HG02759 (cell line): ENCODE measurements around the gene WNT9B.

Source experiments
- ATAC-seq: cut with Tn5 transposase; IDR thresholded peaks from one replicate; pipeline ENCODE4 v1.9.1; 2021; ENCODE audit warnings: mild to moderate bottlenecking, moderate library complexity; ENCODE audit not compliant: unreplicated experiment

Gene WNT9B

DNA sequence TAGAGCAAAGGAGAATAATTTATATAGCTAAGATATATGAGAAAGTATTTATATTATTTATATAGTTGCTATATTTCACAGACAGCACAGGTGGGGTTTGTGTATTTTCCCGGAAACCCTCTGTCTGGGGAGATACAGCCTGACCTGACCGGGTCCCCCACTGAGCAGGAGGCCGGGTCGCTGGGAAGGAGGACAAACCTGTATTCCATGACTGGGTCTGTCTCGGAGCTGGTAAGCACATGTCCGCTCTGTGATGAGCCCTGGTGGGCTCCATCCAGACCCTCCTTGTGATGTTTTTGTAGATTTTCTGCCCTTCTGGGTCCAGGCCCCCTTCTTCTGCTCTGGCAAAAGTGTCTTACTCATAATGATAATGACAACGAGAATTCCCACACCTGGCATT is 27.7 kb downstream of the WNT9B start:
- no peak for ATAC-seq

DNA sequence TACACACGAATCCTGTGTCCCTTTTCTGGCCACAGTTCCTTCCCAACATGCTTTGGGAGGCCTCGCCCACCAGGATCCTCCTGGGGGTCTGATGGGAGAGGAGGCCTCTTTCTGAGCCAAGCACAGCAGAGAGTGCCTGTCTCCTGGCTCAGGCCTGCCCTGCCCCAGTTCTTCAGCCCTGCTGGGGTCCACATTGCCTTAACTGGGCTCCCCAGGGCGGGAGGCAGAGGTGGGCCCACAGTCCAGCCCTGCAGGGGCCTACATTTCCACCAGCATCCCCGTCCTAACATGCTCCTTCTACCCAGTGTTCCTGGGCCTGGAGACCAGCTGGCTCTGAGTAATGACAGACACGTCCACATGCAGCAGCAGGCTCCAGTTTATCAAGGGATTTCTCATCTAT is 29.6 kb downstream of the WNT9B start:
- ATAC-seq: no peak

DNA sequence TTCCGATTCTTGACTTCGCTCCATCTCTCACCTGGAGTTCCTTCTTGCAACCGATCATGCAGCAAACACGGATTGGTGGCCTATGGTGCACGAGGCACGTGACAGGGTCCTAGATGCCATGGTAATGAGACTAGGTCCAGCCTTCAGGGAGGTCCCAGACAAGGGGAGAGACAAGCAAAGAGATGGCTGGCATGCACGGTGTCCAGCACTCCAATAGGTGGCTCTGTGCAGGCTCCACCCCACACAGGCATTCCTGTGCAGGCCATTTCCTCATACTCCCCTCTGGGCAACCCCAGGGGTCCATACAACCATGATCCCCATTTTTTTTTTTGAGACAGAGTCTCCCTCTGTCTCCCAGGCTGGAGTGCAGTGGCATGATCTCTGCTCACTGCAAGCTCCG is 31.3 kb downstream of the WNT9B start:
- no peak for ATAC-seq

DNA sequence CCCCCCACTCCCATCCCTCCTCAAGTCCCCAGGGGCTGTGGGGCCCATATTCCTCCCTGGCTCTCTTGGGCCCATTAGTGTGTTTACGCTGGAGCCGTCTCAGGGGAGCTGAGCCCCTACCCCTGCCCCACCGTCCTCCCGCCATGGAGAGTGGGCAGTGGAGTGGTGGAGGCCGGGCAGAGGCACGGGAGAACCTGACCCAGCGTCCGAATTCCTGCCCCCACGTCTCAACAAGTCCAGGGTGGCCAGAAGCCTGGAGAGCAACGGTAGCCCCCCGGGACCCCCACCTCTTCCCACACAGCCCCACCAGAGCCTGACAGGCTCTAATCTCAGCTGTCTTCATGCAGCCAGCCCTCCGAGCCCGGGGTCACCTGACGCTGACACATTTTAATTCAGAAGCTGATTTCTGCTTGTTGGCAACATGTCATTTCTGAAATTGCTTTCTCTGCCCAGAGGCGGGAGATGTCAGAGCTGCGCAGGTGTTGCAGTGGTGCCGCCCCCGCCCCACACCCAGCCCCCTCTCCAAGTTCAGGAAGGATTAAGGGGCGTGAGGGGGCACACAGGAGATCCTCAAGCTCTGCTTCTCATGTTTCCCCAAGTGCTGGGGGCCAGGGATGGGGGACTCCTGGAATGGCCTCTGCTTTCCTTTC is 32.6 kb downstream of the WNT9B start:
- no peak for ATAC-seq

- ATAC-seq: no peak
These were observed 33.2 kb downstream of the WNT9B start for GRCh38 chr17:46884552-46884951.

GRCh38 chr17:46885415-46886309 is 34.3 kb downstream of the WNT9B start:
- ATAC-seq: no peak

- ATAC-seq: no peak
These were observed 34.9 kb downstream of the WNT9B start for GRCh38 chr17:46886310-46886663.

DNA sequence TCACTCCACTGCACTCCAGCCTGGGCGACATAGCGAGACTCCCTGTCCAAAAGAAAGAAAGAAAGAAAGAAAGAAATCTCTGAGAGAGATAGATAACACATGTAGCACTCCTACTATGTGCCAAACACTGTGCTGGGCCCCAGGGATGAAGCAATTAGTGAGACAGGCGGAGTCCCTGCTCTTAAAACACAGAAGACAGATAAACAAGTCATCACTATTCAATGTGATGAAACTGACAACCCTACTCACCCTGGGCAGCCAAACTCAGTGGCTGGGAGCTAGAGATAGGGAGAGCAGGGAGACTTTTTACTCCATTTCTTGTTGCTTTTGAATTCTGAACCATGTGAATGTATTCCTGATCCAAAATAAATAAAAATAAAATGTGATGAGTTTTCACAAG is 36.3 kb downstream of the WNT9B start:
- no peak for ATAC-seq

DNA sequence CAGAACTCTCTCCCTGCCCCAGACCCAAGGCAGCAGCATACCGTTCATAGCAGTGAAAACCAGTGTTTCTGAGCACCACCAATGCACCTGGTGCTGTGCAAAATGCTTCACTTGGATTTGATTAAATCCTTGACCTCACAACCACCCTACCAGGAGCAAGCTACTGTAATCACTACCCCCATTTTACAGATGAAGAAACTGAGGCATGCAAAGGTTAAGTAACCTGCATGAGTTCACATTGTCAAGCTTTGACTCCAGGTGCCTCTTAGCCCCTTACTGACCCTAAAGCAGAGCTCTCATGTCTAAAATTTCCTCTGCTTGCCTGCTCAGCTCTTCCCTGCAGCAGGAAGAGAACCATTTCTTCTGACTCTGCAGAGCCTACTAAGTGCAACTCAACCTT is 37.3 kb downstream of the WNT9B start:
- ATAC-seq: no peak

GRCh38 chr17:46889519-46889918 is 38.1 kb downstream of the WNT9B start:
- no peak for ATAC-seq

DNA sequence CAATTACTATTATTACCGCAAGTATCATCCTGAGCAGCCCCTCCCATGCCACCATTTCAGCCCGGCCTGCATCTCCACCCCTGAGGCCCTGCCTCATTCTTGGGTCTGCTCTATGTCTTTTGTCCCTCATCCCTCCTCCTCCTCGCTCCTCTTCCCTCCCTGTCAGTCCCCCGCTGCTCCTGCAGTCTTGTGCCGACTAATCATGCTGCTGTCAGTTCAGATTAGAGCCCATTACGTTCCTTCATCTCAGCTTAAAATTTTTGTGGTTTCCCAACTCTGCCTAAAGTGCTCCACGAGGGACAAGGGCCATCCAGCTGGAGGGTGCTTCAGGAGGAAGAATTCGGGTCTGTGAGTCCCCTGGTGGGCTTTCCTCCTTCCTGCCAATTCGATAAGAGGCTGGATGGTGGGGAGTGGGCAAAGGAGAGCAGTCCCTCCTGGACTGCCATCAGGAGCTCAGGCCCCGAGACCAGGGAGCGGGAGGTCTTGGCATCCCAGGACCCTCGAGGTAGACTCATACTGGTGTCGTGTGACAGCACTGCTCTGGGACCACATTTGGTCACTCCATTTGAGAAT is 38.7 kb downstream of the WNT9B start:
- no peak for ATAC-seq

DNA sequence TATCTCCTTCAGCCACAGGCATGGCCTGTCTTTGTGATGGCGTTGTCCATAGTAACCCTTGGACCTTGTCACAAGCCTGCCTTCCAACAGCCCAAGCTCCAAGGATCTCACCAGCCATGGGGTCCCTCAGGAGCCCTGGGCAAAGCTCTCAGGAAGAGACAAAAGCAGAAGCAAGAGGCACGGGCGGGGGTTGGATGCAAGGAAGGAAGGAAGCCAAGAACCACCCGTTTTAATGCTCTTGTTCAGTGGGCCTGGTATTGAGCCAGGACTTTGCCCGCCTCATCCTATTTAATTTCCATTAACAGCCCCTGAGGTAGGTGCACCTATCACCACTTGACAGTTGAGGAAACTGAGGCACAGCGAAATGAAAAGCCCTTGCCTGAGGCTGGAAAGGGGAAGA is 39.3 kb downstream of the WNT9B start:
- no peak for ATAC-seq

GRCh38 chr17:46892192-46892703 is 40.9 kb downstream of the WNT9B start:
- no peak for ATAC-seq

GRCh38 chr17:46894024-46894423 is 42.6 kb downstream of the WNT9B start:
- no peak for ATAC-seq

DNA sequence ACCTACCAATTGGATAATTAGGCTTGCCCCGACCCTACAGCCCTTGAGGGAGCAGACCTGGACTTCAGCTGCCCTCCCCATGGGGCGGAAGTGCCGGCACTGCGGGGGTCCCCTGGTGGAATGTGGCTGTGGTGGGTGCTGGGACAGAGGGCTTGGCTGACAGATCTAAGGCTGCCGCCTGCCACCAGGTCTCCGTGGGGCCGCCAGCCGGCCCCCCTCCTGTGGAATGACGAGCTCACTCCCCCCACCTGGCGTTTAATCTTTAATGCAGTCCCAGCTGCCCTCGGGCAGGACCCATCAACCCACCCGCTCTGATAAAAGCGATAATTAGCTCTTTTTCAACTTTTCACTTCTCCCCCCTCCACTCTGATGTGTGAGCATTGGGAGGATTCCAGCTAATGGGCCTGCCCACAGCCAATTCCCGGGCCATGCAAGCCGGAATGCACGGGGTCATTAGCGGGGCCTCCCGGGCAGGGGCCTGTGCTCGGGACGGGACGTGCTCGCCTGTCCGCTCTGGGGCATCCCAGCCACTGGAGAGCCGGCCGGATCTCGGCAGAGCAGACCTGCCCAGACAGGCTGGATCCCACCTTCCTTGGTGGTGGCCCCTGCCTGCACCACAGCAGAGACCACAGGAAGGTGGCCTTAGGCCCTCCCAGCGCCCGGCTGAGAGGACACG is 43.2 kb downstream of the WNT9B start:
- ATAC-seq: no peak

GRCh38 chr17:46895171-46895570 is 43.8 kb downstream of the WNT9B start:
- ATAC-seq: no peak

GRCh38 chr17:46896991-46897390 is 45.6 kb downstream of the WNT9B start:
- no peak for ATAC-seq

GRCh38 chr17:46898364-46898763 is 47.0 kb downstream of the WNT9B start:
- ATAC-seq: no peak

DNA sequence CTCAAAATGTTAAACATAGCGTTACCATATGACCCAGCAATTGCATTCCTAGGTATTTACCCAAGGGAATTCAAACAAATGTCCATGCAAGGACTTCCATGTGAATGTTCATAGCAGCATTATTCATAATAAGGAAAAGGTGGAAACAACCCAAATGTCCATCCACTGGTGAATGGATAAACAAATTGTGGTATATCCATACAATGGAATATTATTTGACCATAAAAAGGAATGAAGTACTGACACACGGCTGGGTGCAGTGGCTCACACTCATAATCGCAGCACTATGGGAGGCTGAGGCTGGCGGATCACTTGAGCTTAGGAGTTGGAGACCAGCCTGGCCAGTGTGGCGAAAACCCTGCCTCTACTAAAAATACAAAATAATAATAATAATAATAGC is 47.5 kb downstream of the WNT9B start:
- no peak for ATAC-seq

DNA sequence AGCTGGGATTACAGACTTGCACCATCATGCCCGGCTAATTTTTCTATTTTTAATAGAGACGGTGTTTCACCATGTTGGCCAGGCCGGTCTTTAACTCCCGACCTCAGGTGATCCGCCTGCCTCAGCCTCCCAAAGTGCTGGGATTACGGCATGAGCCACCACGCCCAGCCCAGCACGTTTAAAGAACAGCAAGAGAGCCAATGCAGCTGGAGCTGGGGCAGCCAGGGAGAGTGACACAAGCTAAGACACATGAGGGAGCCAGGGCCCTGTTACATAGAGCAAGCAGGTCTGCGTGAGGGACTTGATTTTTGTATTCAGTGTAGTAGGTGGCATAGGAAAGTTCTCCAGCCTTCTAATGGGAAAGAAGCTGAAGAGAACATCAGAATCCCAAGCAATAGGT is 49.9 kb downstream of the WNT9B start:
- ATAC-seq: no peak
